Endothelial cell of umbilical vein (primary cell): Measurements from ENCODE around the gene FAM20A. TPM values are rescaled to one million over a fixed set of nuclear protein-coding genes. Genes with fewer than 3 reads are reported as not detected.

Experiments used
- BruUV-seq: library from RNA; stranded (reverse); fragments of 400-500 nt; replicated peaks from 2 replicates; lab custom pipeline; 2021; lab: Mats Ljungman, UMichigan
- CTCF ChIA-PET: fragments of 300-600, 350-600 bp; sonication (Branson Sonifier 250); formaldehyde crosslinking; loops from one replicate; lab custom pipeline; 2021; ENCODE audit warnings: antibody characterized with exemption, inconsistent platforms; lab: Charles Lee
- POLR2A ChIA-PET: fragments of 300-600, 350-600 bp; sonication (Branson Sonifier 250); formaldehyde crosslinking; loops from one replicate; lab custom pipeline; 2021; ENCODE audit warnings: antibody characterized with exemption, inconsistent platforms; lab: Charles Lee
- DNase-seq: peaks from one replicate; pipeline ENCODE4 v3.0.0-alpha.2; 2011; ENCODE audit warnings: low read depth, low spot score
- FAIRE-seq: peaks from 2 replicates; lab custom pipeline; 2011; peaks lifted over from hg19 to GRCh38; lab: Jason Lieb, UNC
- H2AFZ ChIP-seq: 2 replicates; pipeline ENCODE4 v1.6.0; 2012; ENCODE audit warnings: low read depth, low read length, control low read depth, inconsistent platforms
- H3K27ac ChIP-seq: 2 replicates; pipeline ENCODE4 v1.5.1; 2011; ENCODE audit warnings: low read depth, mild to moderate bottlenecking, control low read depth, low read length, moderate library complexity; ENCODE audit not compliant: insufficient read depth
- H3K27me3 ChIP-seq, 2 experiments: 2 replicates each; pipeline versions ENCODE4 v1.6.0 to v1.6.1; 2011; ENCODE audit warnings: low read length in 2 of 2, mixed read lengths in 1 of 2; ENCODE audit not compliant: control insufficient read depth in 2 of 2, insufficient read depth in 2 of 2
- H3K36me3 ChIP-seq, 2 experiments: 2 replicates in 1 of 2; 3 replicates in 1 of 2; pipeline ENCODE4 v1.5.1; 2011; ENCODE audit warnings: low read length in 2 of 2, mild to moderate bottlenecking in 1 of 2, moderate library complexity in 1 of 2; ENCODE audit not compliant: control insufficient read depth in 2 of 2, insufficient read depth in 2 of 2; ENCODE audit errors: extremely low read depth in 1 of 2
- H3K4me1 ChIP-seq: 3 replicates; pipeline ENCODE4 v1.5.1; 2011; ENCODE audit warnings: mild to moderate bottlenecking, low read length; ENCODE audit not compliant: control insufficient read depth, insufficient read depth; ENCODE audit errors: extremely low read depth
- H3K4me2 ChIP-seq: 2 replicates; pipeline ENCODE4 v1.6.1; 2011; ENCODE audit warnings: low read length, control low read depth, mixed read lengths; ENCODE audit not compliant: insufficient read depth
- H3K4me3 ChIP-seq, 3 experiments: fragments of 200-600 bp in 1 of 3; sonication (generic), shearing (Covaris generic) in 1 of 3; replicated peaks in 1 of 3; 2 replicates each; pipeline ENCODE4 v1.5.1; 2011 to 2016; ENCODE audit warnings: control low read depth in 3 of 3, low read length in 3 of 3, mild to moderate bottlenecking in 2 of 3, inconsistent platforms in 1 of 3, low read depth in 1 of 3, moderate library complexity in 1 of 3; ENCODE audit not compliant: insufficient read depth in 1 of 3
- H3K79me2 ChIP-seq: 2 replicates; pipeline ENCODE4 v1.6.0; 2012; ENCODE audit warnings: low read length, inconsistent platforms; ENCODE audit not compliant: control insufficient read depth, insufficient read depth
- H3K9ac ChIP-seq: replicated peaks from 2 replicates; pipeline ENCODE3; 2011; ENCODE audit warnings: low read length, control low read depth; ENCODE audit not compliant: insufficient read depth; ENCODE audit errors: extremely low read depth
- H3K9me1 ChIP-seq: replicated peaks from 3 replicates; pipeline ENCODE4 v1.6.0; 2011; ENCODE audit warnings: mild to moderate bottlenecking, low read length; ENCODE audit not compliant: control insufficient read depth, insufficient read depth; ENCODE audit errors: extremely low read depth
- H3K9me3 ChIP-seq: replicated peaks from 2 replicates; pipeline ENCODE4 v1.5.1; 2012; ENCODE audit warnings: low read length, inconsistent platforms; ENCODE audit not compliant: control insufficient read depth, insufficient read depth
- H4K20me1 ChIP-seq: replicated peaks from 2 replicates; pipeline ENCODE3; 2011; ENCODE audit warnings: mild to moderate bottlenecking, low read length; ENCODE audit not compliant: control insufficient read depth, insufficient read depth; ENCODE audit errors: extremely low read depth
- EZH2 ChIP-seq: IDR thresholded peaks from 2 replicates; pipeline ENCODE4 v1.6.1; 2012; ENCODE audit warnings: borderline replicate concordance, low read depth, mild to moderate bottlenecking, moderate library complexity, low read length, inconsistent platforms; ENCODE audit not compliant: severe bottlenecking
- FOS ChIP-seq: IDR thresholded peaks from 2 replicates; pipeline ENCODE4 v1.6.1; 2011; ENCODE audit warnings: mild to moderate bottlenecking, low read length, moderate library complexity, borderline replicate concordance; ENCODE audit not compliant: insufficient read depth
- GATA2 ChIP-seq: IDR thresholded peaks from 2 replicates; pipeline ENCODE4 v1.7.0; 2011; ENCODE audit warnings: low read depth, mild to moderate bottlenecking, moderate library complexity, mixed read lengths, low read length; ENCODE audit not compliant: insufficient read length, insufficient read depth
- JUN ChIP-seq: IDR thresholded peaks from 2 replicates; pipeline ENCODE4 v1.6.1; 2011; ENCODE audit warnings: borderline replicate concordance, low read depth; ENCODE audit not compliant: insufficient read length, insufficient read depth
- MYC ChIP-seq: IDR thresholded peaks from one replicate; pipeline ENCODE4 v1.6.1; 2011; ENCODE audit warnings: mild to moderate bottlenecking, low read depth, low read length
- POLR2A ChIP-seq: IDR thresholded peaks from 2 replicates; pipeline ENCODE4 v1.6.1; 2012; ENCODE audit warnings: low read depth, mild to moderate bottlenecking, control low read depth, low read length
- POLR2AphosphoS5 ChIP-seq: IDR thresholded peaks from 2 replicates; pipeline ENCODE4 v1.6.1; 2012; ENCODE audit warnings: low read depth, mild to moderate bottlenecking, control low read depth, low read length, moderate library complexity; ENCODE audit not compliant: insufficient read depth
- dilution Hi-C: fragments of 300-500 bp; cut with MboI; formaldehyde crosslinking; loops from one replicate; pipeline ENCODE4 v1.15.0; 2019; ENCODE audit warnings: low sequenced_read_pairs; ENCODE audit not compliant: extremely low pct_ligation_motif_present
- intact Hi-C: fragments of 100-400 bp; cut with micrococcal nuclease; formaldehyde crosslinking; loops from one replicate; pipeline ENCODE4 v1.10.0; 2022
- polyA plus RNA-seq, 4 experiments: library from polyadenylated mRNA; depleted of rRNA in 3 of 4; stranded (reverse) in 3 of 4; unstranded in 1 of 4; fragments of >200 nt; gene quantifications; 2 replicates each; pipeline versions ENCODE4 v1.2.1 to v1.2.3, GENCODE V29; 2011 to 2012; ENCODE audit warnings: missing spikeins in 1 of 4
- total RNA-seq: library from RNA; stranded (reverse); gene quantifications from 2 replicates; pipeline ENCODE4 v1.2.3, GENCODE V29; 2021
- TF ChIP-seq, protein P1 (sequence below): IDR thresholded peaks from 2 replicates; pipeline ENCODE4 v1.6.1; 2011; ENCODE audit not compliant: insufficient read depth, insufficient read length
- TF ChIP-seq, protein P2 (sequence below), 2 donors: IDR thresholded peaks; 1 replicate in 1 of 2; 2 replicates in 1 of 2; pipeline ENCODE4 v1.5.1; 2011; ENCODE audit warnings: low read length in 2 of 2, mild to moderate bottlenecking in 2 of 2, moderate library complexity in 2 of 2, control low read depth in 1 of 2, inconsistent platforms in 1 of 2, low read depth in 1 of 2; ENCODE audit not compliant: insufficient read depth in 1 of 2; ENCODE audit errors: extremely low read depth in 1 of 2

The FAM20A gene
- total and polyA plus RNA-seq, 2 donors (not counting 3 experiments of a cell fraction or from before 2014, with no cell fraction given): not detected

- intact Hi-C loops: loop anchor here (1.0 to 5.0 kb wide), 3 partner anchors 78 to 713 kb away; no protein-coding TSS in a partner anchor
- no peaks in the 10 kb centered on the region for H3K4me1 ChIP-seq
- no TSS peak for BruUV-seq
- no peak overlapping the region for H3K27ac ChIP-seq
- ChIA-PET POLR2A (no interaction called here), CTCF (interaction anchor here (0.7 to 1.8 kb wide), 18 partner anchors 11 to 713 kb away, joined by 3 to 40 read pairs (median 4); no protein-coding TSS in a partner anchor)
- dilution Hi-C loops: no loop called here
- H3K4me3 ChIP-seq: no peak overlapping the region
- DNase-seq: peak; percentile 29
- H3K9ac ChIP-seq: no peak overlapping the region
- no peak for TF ChIP-seq POLR2AphosphoS5
- TF ChIP-seq, protein P1, sequence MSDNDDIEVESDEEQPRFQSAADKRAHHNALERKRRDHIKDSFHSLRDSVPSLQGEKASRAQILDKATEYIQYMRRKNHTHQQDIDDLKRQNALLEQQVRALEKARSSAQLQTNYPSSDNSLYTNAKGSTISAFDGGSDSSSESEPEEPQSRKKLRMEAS: no peak
- TF ChIP-seq JUN: no peak
- TF ChIP-seq GATA2: peak; percentile 61
- TF ChIP-seq MYC: no peak
- TF ChIP-seq FOS: no peak
- TF ChIP-seq, protein P2, sequence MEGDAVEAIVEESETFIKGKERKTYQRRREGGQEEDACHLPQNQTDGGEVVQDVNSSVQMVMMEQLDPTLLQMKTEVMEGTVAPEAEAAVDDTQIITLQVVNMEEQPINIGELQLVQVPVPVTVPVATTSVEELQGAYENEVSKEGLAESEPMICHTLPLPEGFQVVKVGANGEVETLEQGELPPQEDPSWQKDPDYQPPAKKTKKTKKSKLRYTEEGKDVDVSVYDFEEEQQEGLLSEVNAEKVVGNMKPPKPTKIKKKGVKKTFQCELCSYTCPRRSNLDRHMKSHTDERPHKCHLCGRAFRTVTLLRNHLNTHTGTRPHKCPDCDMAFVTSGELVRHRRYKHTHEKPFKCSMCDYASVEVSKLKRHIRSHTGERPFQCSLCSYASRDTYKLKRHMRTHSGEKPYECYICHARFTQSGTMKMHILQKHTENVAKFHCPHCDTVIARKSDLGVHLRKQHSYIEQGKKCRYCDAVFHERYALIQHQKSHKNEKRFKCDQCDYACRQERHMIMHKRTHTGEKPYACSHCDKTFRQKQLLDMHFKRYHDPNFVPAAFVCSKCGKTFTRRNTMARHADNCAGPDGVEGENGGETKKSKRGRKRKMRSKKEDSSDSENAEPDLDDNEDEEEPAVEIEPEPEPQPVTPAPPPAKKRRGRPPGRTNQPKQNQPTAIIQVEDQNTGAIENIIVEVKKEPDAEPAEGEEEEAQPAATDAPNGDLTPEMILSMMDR (IDR thresholded peaks at IDR 0.05; ENCODE audit: extremely low read depth in 1 of 2, insufficient read depth in 1 of 2, low read depth in 1 of 2, low read length in 2 of 2): peak; percentile 12 to 13
- TF ChIP-seq POLR2A: no peak
- TF ChIP-seq EZH2: no peak
- H3K4me2 ChIP-seq: no peak overlapping the region
- no peak overlapping the region for H2AFZ ChIP-seq
- H3K9me3 ChIP-seq: no peaks in the 10 kb centered on the region
- no peaks in the 10 kb centered on the region for H3K27me3 ChIP-seq
- no peaks in the 10 kb centered on the region for H4K20me1 ChIP-seq
- FAIRE-seq: no peak
- H3K79me2 ChIP-seq: no peaks in the 10 kb centered on the region
- peaks cover 21 to 32% of the 10 kb centered on the region in 2 experiments for H3K36me3 ChIP-seq
- H3K9me1 ChIP-seq: no peaks in the 10 kb centered on the region
Measured at GRCh38 chr17:68533887-68534694, 67.1 kb downstream of the FAM20A start.
